WERI-Rb-1 (cell line): ENCODE measurements around the gene ADAMTSL3.

Source experiments
- DNase-seq: peaks from one replicate; pipeline ENCODE4 v3.0.0-alpha.2; 2020
- H3K27ac ChIP-seq: fragments of 250-450 bp; sonication (Bioruptor Pico); 2 replicates; pipeline ENCODE4 v1.5.1; 2020; ENCODE audit warnings: mild to moderate bottlenecking, moderate library complexity
- H3K27me3 ChIP-seq: fragments of 250-450 bp; sonication (Bioruptor Pico); 2 replicates; pipeline ENCODE4 v1.5.1; 2021; ENCODE audit warnings: mild to moderate bottlenecking, low read depth, moderate library complexity; ENCODE audit not compliant: insufficient read depth, severe bottlenecking
- H3K36me3 ChIP-seq: fragments of 250-450 bp; sonication (Bioruptor Pico); 2 replicates; pipeline ENCODE4 v1.5.1; 2020; ENCODE audit warnings: mild to moderate bottlenecking, moderate library complexity
- H3K4me3 ChIP-seq: 2 replicates; pipeline ENCODE4 v1.5.1; 2011; ENCODE audit warnings: low read depth, mild to moderate bottlenecking, control low read depth, low read length
- H3K9me3 ChIP-seq: fragments of 250-450 bp; sonication (Bioruptor Pico); 2 replicates; pipeline ENCODE4 v1.5.1; 2021; ENCODE audit warnings: mild to moderate bottlenecking, moderate library complexity; ENCODE audit not compliant: severe bottlenecking
- CTCF ChIP-seq: IDR thresholded peaks from 2 replicates; pipeline ENCODE4 v1.5.1; 2011; ENCODE audit warnings: low read depth, mild to moderate bottlenecking, control low read depth, inconsistent platforms, low read length

The ADAMTSL3 gene

GRCh38 chr15:83928878-83929418, 275.0 kb downstream of the ADAMTSL3 start:
- no peak overlapping the region for H3K27ac ChIP-seq
- TF ChIP-seq CTCF, result no peak
- no peaks in the 10 kb centered on the region for H3K27me3 ChIP-seq
- peaks cover under 1% of the 10 kb centered on the region for H3K9me3 ChIP-seq
- no peaks in the 10 kb centered on the region for H3K36me3 ChIP-seq
- H3K4me3 ChIP-seq, result no peak overlapping the region
- no peak for DNase-seq

- H3K9me3 ChIP-seq, result peaks cover 5% of the 10 kb centered on the region
- no peaks in the 10 kb centered on the region for H3K36me3 ChIP-seq
- no peaks in the 10 kb centered on the region for H3K27me3 ChIP-seq
- no peak for TF ChIP-seq CTCF
- DNase-seq, result no peak
- H3K27ac ChIP-seq, result no peak overlapping the region
- no peak overlapping the region for H3K4me3 ChIP-seq
These were observed 275.7 kb downstream of the ADAMTSL3 start for GRCh38 chr15:83929619-83930018.

GRCh38 chr15:83930392-83931212, 276.7 kb downstream of the ADAMTSL3 start:
- Histone ChIP-seq H3K36me3 (no peaks in the 10 kb centered on the region), H3K4me3 (no peak overlapping the region), H3K9me3 (peaks cover 5% of the 10 kb centered on the region), H3K27ac (no peak overlapping the region), H3K27me3 (no peaks in the 10 kb centered on the region)
- TF ChIP-seq CTCF, result no peak
- DNase-seq, result no peak

- DNase-seq, result no peak
- Histone ChIP-seq H3K27ac (no peak overlapping the region), H3K27me3 (no peaks in the 10 kb centered on the region), H3K4me3 (no peak overlapping the region), H3K9me3 (peaks cover 8% of the 10 kb centered on the region), H3K36me3 (no peaks in the 10 kb centered on the region)
- TF ChIP-seq CTCF, result no peak
These were observed 281.9 kb downstream of the ADAMTSL3 start for GRCh38 chr15:83935774-83936173.

- Histone ChIP-seq H3K36me3 (no peaks in the 10 kb centered on the region), H3K27me3 (no peaks in the 10 kb centered on the region), H3K9me3 (peaks cover 2% of the 10 kb centered on the region), H3K27ac (no peak overlapping the region), H3K4me3 (no peak overlapping the region)
- no peak for DNase-seq
- no peak for TF ChIP-seq CTCF
These were observed 286.2 kb downstream of the ADAMTSL3 start for GRCh38 chr15:83940136-83940535.
